Mesendoderm (in vitro differentiated cells): Measurements from ENCODE around the gene UNC13A.

ENCODE experiments used
- DNase-seq: peaks from one replicate; pipeline ENCODE4 v3.0.0; 2013
- H2AK5ac ChIP-seq: 2 replicates; pipeline ENCODE4 v1.6.1; 2013; ENCODE audit warnings: low read length, inconsistent platforms
- H2BK120ac ChIP-seq: 2 replicates; pipeline ENCODE4 v1.6.1; 2013; ENCODE audit warnings: low read depth, mild to moderate bottlenecking, low read length, moderate library complexity, mixed read lengths
- H2BK15ac ChIP-seq: replicated peaks from 2 replicates; pipeline ENCODE4 v1.6.1; 2013; ENCODE audit warnings: low read depth, mild to moderate bottlenecking, moderate library complexity
- H2BK5ac ChIP-seq: 2 replicates; pipeline ENCODE4 v1.6.1; 2013; ENCODE audit warnings: low read length, inconsistent platforms
- H3K18ac ChIP-seq: 2 replicates; pipeline ENCODE4 v1.6.1; 2013; ENCODE audit warnings: mild to moderate bottlenecking, low read length, mixed read lengths
- H3K23ac ChIP-seq: one replicate; pipeline ENCODE4 v1.6.1; 2013; ENCODE audit warnings: low read length
- H3K27ac ChIP-seq: 2 replicates; pipeline ENCODE4 v1.5.1; 2013; ENCODE audit warnings: low read depth, mild to moderate bottlenecking, inconsistent platforms, low read length, moderate library complexity
- H3K27me3 ChIP-seq: 2 replicates; pipeline ENCODE4 v1.6.1; 2013; ENCODE audit warnings: low read length, control low read depth, mild to moderate bottlenecking, inconsistent platforms; ENCODE audit not compliant: insufficient read depth, poor library complexity
- H3K36me3 ChIP-seq: 2 replicates; pipeline ENCODE4 v1.6.1; 2013; ENCODE audit warnings: low read length, inconsistent platforms; ENCODE audit not compliant: control insufficient read depth, insufficient read depth
- H3K4ac ChIP-seq: one replicate; pipeline ENCODE4 v1.6.1; 2013; ENCODE audit warnings: low read depth, mild to moderate bottlenecking, low read length, moderate library complexity
- H3K4me1 ChIP-seq: 2 replicates; pipeline ENCODE4 v1.6.1; 2013; ENCODE audit warnings: low read depth, low read length, inconsistent platforms; ENCODE audit not compliant: control insufficient read depth
- H3K4me2 ChIP-seq: 2 replicates; pipeline ENCODE4 v1.6.1; 2013; ENCODE audit warnings: low read length
- H3K4me3 ChIP-seq: 2 replicates; pipeline ENCODE4 v1.5.1; 2013; ENCODE audit warnings: mild to moderate bottlenecking, low read length
- H3K56ac ChIP-seq: one replicate; pipeline ENCODE4 v1.6.1; 2013; ENCODE audit warnings: low read length
- H3K79me1 ChIP-seq: 2 replicates; pipeline ENCODE4 v1.6.1; 2013; ENCODE audit warnings: low read length, inconsistent platforms
- H3K79me2 ChIP-seq: 2 replicates; pipeline ENCODE4 v1.6.1; 2013; ENCODE audit warnings: mild to moderate bottlenecking, low read length; ENCODE audit not compliant: control insufficient read depth, insufficient read depth
- H3K9ac ChIP-seq: 2 replicates; pipeline ENCODE4 v1.6.1; 2013; ENCODE audit warnings: low read length, inconsistent platforms
- H4K5ac ChIP-seq: one replicate; pipeline ENCODE4 v1.6.1; 2013; ENCODE audit warnings: low read length
- H4K8ac ChIP-seq: one replicate; pipeline ENCODE4 v1.6.1; 2013; ENCODE audit warnings: low read depth, mild to moderate bottlenecking, control low read depth, low read length, moderate library complexity
- WGBS: extraction: QIAGEN DNeasy Blood & Tissue Kit; methylation state at CpG from one replicate; pipeline ENCODE4 v1.1.7; 2013; ENCODE audit warnings: low lambda C conversion rate, missing lambda C conversion rate; ENCODE audit not compliant: insufficient coverage; ENCODE audit errors: extremely low coverage; 5-methylcytosine and 5-hydroxymethylcytosine counted together

UNC13A gene

DNA sequence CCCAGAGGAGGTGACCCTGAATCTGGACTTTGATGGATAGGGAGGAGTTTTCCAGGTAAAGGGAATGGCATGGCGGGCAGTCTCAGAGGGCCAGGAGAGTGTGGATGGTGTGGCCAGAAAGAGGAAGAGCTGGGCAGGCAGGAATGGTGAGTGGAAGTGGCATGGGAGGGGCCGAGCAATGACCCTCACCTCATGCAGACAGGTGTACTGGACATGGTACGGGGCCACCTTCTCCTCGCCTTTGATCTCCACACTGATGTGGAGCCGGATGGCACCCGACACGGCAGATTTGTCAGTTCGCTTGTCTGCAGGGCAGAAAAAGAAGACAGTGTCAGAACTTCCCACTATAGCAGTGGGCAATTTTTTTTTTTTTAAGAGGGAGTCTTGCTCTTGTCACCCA lies 45.5 kb downstream of the UNC13A start:
- H2BK5ac ChIP-seq, result no peak overlapping the region
- H3K56ac ChIP-seq, result no peak overlapping the region
- H3K4me1 ChIP-seq, result no peaks in the 10 kb centered on the region
- no peak overlapping the region for H3K4me3 ChIP-seq
- DNase-seq, result no peak
- H3K18ac ChIP-seq, result no peak overlapping the region
- H3K9ac ChIP-seq, result no peak overlapping the region
- no peak overlapping the region for H3K27ac ChIP-seq
- H3K36me3 ChIP-seq, result no peaks in the 10 kb centered on the region
- no peak overlapping the region for H2AK5ac ChIP-seq
- H2BK120ac ChIP-seq, result no peak overlapping the region
- H2BK15ac ChIP-seq, result no peak overlapping the region
- no peaks in the 10 kb centered on the region for H3K79me1 ChIP-seq
- H3K79me2 ChIP-seq, result no peaks in the 10 kb centered on the region
- H3K27me3 ChIP-seq, result no peaks in the 10 kb centered on the region
- H3K23ac ChIP-seq, result no peak overlapping the region
- no peak overlapping the region for H3K4me2 ChIP-seq
- no peak overlapping the region for H3K4ac ChIP-seq
- H4K5ac ChIP-seq, result no peak overlapping the region
- WGBS, result no CpG with 5 or more reads among the region's 8 CpGs
- H4K8ac ChIP-seq, result no peak overlapping the region

DNA sequence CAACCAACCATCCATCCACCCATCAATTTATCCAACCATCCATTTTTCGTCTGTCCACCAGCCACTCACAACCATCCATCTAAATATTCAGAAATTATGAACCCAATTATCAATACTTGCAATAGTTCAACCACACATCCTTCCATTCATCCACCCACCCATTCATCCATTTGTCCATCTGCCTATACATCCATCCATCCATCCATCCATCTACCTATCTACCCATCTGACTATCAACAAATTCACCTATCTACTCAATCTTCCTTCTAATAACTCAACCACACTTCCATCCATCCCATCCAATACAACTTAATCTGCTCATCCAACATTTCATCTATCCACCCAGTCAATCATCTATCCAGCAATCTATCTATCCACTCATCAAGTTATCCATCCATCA lies 46.3 kb downstream of the UNC13A start:
- Histone ChIP-seq H3K4me1 (no peaks in the 10 kb centered on the region), H3K27ac (no peak overlapping the region), H3K4me3 (no peak overlapping the region), H3K79me1 (no peaks in the 10 kb centered on the region), H3K56ac (no peak overlapping the region), H3K9ac (no peak overlapping the region), H3K27me3 (no peaks in the 10 kb centered on the region), H3K18ac (no peak overlapping the region), H3K4me2 (no peak overlapping the region), H3K4ac (no peak overlapping the region), H2AK5ac (no peak overlapping the region), H3K36me3 (no peaks in the 10 kb centered on the region), H4K5ac (no peak overlapping the region), H3K79me2 (no peaks in the 10 kb centered on the region), H2BK120ac (no peak overlapping the region), H4K8ac (no peak overlapping the region), H2BK15ac (no peak overlapping the region), H2BK5ac (no peak overlapping the region), H3K23ac (no peak overlapping the region)
- DNase-seq, result no peak
- WGBS, result 100% methylated on average over 1 of the region's 1 CpG

DNA sequence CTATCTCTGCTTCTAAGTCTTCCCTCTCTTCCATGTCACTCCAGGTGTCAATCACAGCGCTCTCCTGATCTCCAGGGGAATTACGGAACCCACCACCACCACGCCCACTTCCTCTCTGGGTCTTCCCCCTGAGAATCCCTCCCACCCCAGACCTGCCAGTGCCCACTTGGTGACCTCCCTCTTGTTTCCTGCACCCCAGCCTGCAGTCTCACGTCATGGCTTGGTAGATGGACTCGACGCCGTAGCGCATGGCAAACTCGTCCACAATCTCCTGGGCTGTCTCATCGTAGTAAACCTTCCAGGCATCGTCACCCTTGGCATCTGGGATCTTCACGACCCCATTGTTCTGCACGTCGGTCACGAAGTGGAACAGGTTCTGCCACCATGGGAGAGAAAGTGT lies 47.0 kb downstream of the UNC13A start:
- Histone ChIP-seq H3K79me1 (no peaks in the 10 kb centered on the region), H3K27me3 (no peaks in the 10 kb centered on the region), H3K79me2 (no peaks in the 10 kb centered on the region), H4K5ac (no peak overlapping the region), H3K4ac (no peak overlapping the region), H4K8ac (no peak overlapping the region), H3K4me1 (no peaks in the 10 kb centered on the region), H3K4me3 (no peak overlapping the region), H2BK120ac (no peak overlapping the region), H3K18ac (no peak overlapping the region), H2BK15ac (no peak overlapping the region), H3K27ac (peak overlapping the region; percentile 3), H3K23ac (no peak overlapping the region), H3K4me2 (no peak overlapping the region), H3K9ac (no peak overlapping the region), H2AK5ac (no peak overlapping the region), H2BK5ac (no peak overlapping the region), H3K36me3 (no peaks in the 10 kb centered on the region), H3K56ac (no peak overlapping the region)
- DNase-seq, result no peak
- no CpG with 5 or more reads among the region's 15 CpGs for WGBS

DNA sequence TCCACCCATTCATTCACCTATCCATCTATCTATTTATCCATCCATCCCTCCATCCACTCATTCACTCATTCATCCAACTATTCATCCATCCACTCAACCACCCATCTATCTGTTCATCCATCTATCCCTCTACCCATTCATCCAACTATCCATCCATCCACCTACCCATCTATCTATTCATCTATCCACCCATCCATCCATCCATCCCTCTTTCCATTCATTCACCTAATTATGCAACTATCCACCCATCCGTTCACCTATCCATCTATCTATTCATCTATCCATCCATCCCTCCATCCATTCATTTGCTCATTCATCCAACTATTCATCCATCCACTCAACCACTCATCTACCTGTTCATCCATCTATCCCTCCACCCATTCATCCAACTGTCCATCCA lies 54.5 kb downstream of the UNC13A start:
- no peak overlapping the region for H3K27ac ChIP-seq
- no peak for DNase-seq
- no peak overlapping the region for H4K5ac ChIP-seq
- H3K4me2 ChIP-seq, result no peak overlapping the region
- H3K36me3 ChIP-seq, result peaks cover 3% of the 10 kb centered on the region
- no peak overlapping the region for H2BK15ac ChIP-seq
- H3K56ac ChIP-seq, result no peak overlapping the region
- H4K8ac ChIP-seq, result no peak overlapping the region
- no peaks in the 10 kb centered on the region for H3K79me1 ChIP-seq
- H3K4me3 ChIP-seq, result no peak overlapping the region
- H3K4me1 ChIP-seq, result no peaks in the 10 kb centered on the region
- no peak overlapping the region for H3K18ac ChIP-seq
- no peak overlapping the region for H3K4ac ChIP-seq
- no peak overlapping the region for H3K23ac ChIP-seq
- no peaks in the 10 kb centered on the region for H3K27me3 ChIP-seq
- no peak overlapping the region for H3K9ac ChIP-seq
- H3K79me2 ChIP-seq, result no peaks in the 10 kb centered on the region
- WGBS, result 100% methylated on average over 1 of the region's 1 CpG
- H2AK5ac ChIP-seq, result no peak overlapping the region
- no peak overlapping the region for H2BK120ac ChIP-seq
- H2BK5ac ChIP-seq, result no peak overlapping the region

DNA sequence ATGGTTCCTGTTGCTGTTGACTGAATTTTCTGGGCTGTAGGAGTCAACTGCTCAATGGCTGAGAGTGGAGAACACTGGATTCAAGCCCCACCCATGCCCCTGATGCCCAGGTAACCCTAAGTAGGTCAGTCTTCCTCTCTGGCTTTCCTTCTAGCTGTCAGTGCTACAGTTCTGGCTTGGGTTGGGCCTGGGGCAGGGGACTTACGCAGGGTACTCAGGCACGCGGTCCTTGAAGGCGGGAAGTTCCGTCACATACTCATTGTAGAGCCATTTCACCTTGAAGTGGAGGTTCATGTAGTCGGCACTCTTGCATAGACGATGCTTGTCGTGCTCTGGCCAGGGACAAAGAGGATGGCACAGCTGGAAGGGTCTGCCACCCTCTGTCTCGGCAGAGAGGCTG lies 55.6 kb downstream of the UNC13A start:
- Histone ChIP-seq H4K5ac (no peak overlapping the region), H3K9ac (no peak overlapping the region), H3K4me2 (no peak overlapping the region), H3K79me2 (no peaks in the 10 kb centered on the region), H3K27me3 (no peaks in the 10 kb centered on the region), H3K23ac (no peak overlapping the region), H2BK120ac (no peak overlapping the region), H3K4ac (no peak overlapping the region), H2BK15ac (no peak overlapping the region), H2AK5ac (no peak overlapping the region), H3K27ac (no peak overlapping the region), H3K79me1 (no peaks in the 10 kb centered on the region), H3K4me1 (no peaks in the 10 kb centered on the region), H3K36me3 (peaks cover 3% of the 10 kb centered on the region), H4K8ac (no peak overlapping the region), H2BK5ac (no peak overlapping the region), H3K18ac (no peak overlapping the region), H3K56ac (no peak overlapping the region), H3K4me3 (no peak overlapping the region)
- no CpG with 5 or more reads among the region's 9 CpGs for WGBS
- DNase-seq, result no peak

DNA sequence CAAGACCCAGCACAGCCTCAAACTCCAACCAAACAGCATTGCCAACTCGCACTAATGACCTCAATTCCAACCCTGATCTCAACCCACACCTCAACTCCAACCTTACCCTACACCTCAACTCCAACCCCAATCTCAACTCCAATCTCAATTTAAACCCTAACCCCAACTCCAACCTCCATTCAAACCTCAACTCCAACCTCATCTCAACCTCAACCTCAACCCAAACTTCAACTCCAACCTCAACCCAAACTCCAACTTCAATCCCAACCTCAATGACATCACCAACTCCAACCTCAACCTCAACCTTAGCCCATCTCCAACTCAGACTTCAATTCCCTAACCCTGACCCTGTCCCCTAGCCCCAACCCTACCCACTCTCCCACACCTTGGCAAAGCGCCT lies 58.4 kb downstream of the UNC13A start:
- 100% methylated on average over 1 of the region's 2 CpGs for WGBS
- Histone ChIP-seq H3K4ac (no peak overlapping the region), H3K27me3 (no peaks in the 10 kb centered on the region)

More for the DNA sequence above, 58.4 kb downstream of the UNC13A start:
- DNase-seq, result no peak
- Histone ChIP-seq H3K23ac (no peak overlapping the region), H3K18ac (no peak overlapping the region), H3K79me1 (no peaks in the 10 kb centered on the region), H3K4me3 (no peak overlapping the region), H3K4me2 (no peak overlapping the region), H2BK5ac (no peak overlapping the region), H2AK5ac (no peak overlapping the region), H3K56ac (no peak overlapping the region), H4K5ac (no peak overlapping the region), H2BK120ac (no peak overlapping the region), H3K27ac (no peak overlapping the region), H3K36me3 (peaks cover 3% of the 10 kb centered on the region), H4K8ac (no peak overlapping the region), H3K9ac (no peak overlapping the region), H3K4me1 (no peaks in the 10 kb centered on the region), H3K79me2 (no peaks in the 10 kb centered on the region), H2BK15ac (no peak overlapping the region)
